Measurements from ENCODE around the gene GTF3C6.
"Not testable (repeated sequence)": the region's sequence is repeated elsewhere in the genome, so short reads cannot be mapped to it uniquely, and the experiment has no call there.

GTF3C6 gene, protein sequence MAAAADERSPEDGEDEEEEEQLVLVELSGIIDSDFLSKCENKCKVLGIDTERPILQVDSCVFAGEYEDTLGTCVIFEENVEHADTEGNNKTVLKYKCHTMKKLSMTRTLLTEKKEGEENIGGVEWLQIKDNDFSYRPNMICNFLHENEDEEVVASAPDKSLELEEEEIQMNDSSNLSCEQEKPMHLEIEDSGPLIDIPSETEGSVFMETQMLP

GRCh38 chr6:110958329-110959192, at the start of gene GTF3C6:
Gene GTF3C6, plus strand, starts transcription at chr6:110958706. Its CDS starts 64 bp downstream, at chr6:110958770.
- DNase-seq (ENCODE audit: low read depth), result peak; percentile 91

DNA sequence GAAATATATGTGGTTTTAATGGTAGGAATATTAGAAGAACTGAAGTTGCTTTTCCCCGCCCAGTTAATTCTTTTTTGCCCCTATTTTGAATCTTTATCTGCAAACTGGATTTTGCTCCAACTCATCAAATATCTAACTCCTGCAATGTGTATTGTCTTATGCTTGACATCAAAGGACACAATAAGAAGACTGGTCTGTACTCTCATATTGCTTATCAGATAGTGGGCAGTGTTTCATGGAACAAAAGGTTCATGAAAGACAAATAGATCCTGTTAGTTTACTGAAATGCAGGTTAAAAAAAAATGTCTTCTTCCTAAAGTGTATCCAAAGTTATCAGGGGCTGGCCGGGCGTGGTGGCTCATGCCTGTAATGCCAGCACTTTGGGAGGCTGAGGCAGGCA, 27.7 kb upstream of the GTF3C6 start:
- DNase-seq (ENCODE audit: low read depth), result no peak

GRCh38 chr6:110933912-110934311, 24.6 kb upstream of the GTF3C6 start:
- DNase-seq (ENCODE audit: low read depth), result no peak

DNA sequence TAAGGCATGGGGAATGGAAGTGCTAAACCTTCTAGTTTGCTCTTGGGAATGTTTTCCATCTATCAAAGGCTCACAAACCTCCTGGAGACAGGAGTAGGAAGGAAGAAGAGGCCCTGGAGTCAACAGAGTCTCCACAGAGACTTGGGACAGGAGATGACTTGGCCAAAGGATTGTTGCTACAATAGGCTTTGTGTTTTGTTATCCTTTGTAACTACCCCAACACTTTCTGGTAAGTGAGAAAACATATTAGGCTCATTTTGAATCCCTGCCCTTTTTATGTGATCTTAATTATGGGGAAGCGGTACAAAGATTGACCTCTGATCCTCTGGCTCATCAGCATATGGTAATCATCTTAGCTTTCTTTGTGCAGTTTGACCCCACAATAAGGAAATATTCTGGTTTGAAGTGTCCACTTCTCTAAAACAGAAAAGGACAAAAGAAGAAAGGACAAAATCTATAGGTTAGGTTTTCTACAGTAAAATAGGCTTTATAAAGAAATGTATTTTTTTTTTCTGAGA, 24.1 kb upstream of the GTF3C6 start:
- no peak for DNase-seq (ENCODE audit: low read depth)

DNA sequence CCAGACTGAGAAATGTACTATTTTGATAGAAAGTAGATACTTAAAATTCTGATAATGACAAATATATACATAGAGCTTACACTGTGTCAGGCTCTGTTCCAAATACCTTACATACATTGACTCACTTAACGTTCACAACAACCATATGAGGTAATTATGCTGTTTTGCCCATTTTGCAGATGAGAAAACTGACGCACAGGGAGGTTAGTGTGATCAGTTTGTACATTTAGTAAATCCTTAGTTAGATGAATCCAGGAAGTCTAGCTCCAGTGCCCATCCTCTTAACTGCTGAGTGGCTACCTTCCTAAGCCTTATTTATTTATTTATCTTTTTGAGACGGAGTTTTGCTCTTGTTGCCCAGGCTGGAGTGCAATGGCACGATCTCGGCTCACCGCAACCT, 23.3 kb upstream of the GTF3C6 start:
- DNase-seq (ENCODE audit: low read depth), result no peak

GRCh38 chr6:110938171-110938570, 20.3 kb upstream of the GTF3C6 start:
- DNase-seq (ENCODE audit: low read depth), result no peak

DNA sequence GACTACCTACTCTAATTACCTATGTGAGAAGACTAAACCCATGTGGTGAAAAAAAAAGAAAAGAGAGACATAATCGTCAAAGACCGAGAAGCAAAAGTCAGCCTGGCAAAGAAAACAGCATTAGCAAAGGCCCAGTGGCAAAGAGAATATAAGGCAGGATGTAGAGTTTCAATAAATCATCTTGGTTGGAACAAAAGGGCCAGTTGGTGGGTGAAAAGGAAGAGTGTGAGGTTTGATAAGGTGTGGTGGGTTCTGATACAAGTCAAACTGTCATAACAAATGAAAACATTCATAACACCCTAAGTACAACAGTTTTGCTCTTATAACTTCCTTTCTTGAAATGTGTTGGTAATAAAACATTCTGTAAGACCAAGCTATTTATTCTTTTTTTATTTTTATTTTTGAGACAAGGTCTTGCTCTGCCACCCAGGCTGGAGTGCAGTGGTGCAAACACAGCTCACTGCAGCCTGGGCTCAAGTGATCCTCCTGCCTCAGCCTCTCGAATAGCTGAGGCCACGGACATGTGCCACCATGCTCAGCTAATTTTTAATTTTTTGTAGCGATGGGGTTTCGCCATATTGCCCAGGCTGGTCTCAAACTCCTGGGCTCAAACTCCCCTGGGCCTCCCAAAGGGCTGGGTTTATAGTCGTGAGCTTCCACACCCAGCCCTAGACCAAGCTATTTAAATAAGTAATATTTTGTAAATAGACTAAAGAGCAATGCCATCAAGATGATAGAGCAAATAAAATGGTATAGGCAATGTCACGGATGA, 18.9 kb upstream of the GTF3C6 start:
- no peak for DNase-seq (ENCODE audit: low read depth)

DNA sequence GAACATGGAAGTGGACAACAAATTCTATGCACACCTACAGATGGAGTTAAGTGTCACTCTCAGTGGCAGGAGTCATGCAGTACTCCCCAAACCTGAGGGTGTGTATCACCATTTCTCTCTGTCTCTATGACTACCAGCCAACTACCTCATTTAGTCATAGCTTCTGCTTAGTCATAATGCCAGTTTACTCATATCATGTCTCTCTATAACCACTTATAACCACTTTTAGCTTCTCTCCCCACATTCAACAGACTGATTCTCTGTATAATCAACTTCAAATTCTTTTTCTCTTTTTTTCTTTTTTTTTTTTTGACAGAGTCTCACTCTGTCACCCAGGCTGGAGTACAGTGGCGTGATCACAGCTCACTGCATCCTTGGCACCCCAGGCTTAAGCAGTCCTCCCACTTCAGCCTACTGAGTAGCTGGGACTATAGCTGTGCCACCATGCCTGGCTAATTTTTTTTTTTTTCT, 13.8 kb upstream of the GTF3C6 start:
- DNase-seq (ENCODE audit: low read depth), result peak; percentile 21

DNA sequence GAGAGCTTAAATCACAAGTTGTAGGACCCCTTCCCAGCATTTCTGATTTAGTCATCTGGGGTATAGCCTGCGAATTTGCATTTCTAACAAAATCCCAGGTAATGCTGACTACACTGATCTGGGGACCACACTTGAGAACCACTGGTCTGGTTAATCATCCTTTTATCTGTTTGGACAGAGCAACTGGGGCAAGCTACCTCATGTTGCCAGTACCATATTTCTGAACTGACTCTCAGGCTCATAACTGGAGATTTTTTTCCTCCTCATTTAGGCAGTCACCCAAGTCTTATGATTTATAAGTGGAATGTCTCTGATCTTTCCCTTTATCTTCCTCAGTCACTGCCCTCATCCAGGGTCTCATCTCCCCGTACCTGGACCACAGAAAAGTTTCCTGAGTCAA, 12.0 kb upstream of the GTF3C6 start:
- DNase-seq (ENCODE audit: low read depth), result no peak

GRCh38 chr6:110949679-110950285, 8.7 kb upstream of the GTF3C6 start:
- no peak for DNase-seq (ENCODE audit: low read depth)

DNA sequence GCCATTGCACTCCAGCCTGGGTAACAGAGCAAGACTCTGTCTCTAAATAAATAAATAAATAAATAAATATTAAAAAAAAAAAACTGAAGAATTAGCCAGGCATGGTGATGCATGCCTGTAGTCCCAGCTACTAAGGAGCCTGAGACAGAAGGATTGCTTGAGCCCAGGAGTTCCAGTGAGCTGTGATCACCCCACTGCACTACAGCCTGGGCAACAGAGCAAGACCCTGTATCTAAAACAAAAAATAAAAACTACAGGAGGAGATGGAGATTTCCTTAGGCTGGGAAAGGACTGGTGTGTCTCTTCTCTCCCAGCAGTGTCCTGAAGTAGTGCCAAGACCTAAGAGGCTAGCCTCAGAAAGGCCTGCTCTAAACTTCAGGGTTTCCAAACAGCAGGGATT, 8.1 kb upstream of the GTF3C6 start:
- no peak for DNase-seq (ENCODE audit: low read depth)

- DNase-seq (ENCODE audit: low read depth), result no peak
These were observed 7.5 kb upstream of the GTF3C6 start for GRCh38 chr6:110951008-110951407.

- no peak for DNase-seq (ENCODE audit: low read depth)
These were observed 6.3 kb upstream of the GTF3C6 start for GRCh38 chr6:110951986-110952794.

DNA sequence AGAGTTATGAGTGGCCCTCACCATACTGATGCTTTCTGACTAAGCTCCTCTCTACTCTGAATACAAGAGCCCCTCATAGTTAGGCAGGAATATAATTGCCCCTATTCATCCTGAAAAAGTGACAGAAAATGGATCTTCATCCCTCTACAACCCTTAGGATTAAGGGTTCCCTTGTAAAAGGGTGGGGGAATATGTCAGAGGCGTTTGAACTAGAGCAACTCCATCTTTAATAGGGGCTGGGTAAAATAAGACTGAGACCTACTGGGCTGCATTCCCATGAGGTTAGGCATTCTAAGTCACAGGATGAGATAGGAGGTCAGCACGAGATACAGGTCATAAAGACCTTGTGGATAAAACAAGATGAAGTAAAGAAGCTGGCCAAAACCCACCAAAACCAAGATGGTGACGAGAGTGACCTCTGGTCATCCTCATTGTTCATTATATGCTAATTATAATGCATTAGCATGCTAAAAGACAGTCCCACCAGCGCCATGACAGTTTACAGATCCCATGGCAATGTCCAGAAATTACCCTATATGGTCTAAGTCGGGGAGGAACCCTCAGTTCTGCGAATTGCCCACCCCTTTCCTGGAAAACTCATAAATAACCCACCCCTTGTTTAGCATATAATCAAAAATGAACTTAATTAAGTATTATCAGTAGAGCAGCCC, 4.7 kb upstream of the GTF3C6 start:
- no peak for DNase-seq (ENCODE audit: low read depth)

GRCh38 chr6:110960014-110960390, 1.5 kb downstream of the GTF3C6 start:
- DNase-seq (ENCODE audit: low read depth), result no peak

DNA sequence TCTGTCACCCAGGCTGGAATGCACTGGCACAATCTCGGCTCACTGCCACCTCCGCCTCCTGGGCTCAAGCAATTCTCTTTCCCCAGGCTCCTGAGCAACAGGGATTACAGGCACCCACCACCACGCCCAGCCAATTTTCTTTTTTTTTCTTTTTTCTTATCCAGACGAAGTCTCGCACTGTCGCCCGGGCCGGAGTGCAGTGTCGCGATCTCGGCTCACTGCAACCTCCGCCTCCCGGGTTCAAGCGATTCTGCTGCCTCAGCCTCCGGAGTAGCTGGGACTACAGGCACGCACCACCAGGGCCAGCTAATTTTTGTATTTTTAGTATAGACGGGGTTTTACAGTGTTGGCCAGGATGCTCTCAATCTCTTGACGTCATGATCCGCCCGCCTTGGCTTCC, 4.1 kb downstream of the GTF3C6 start:
- DNase-seq (ENCODE audit: low read depth), result not testable (repeated sequence)

GRCh38 chr6:110965629-110966229, 7.2 kb downstream of the GTF3C6 start:
- DNase-seq (ENCODE audit: low read depth), result no peak

- not testable (repeated sequence) for DNase-seq (ENCODE audit: low read depth)
These were observed 10.2 kb downstream of the GTF3C6 start for GRCh38 chr6:110968661-110969060.

- DNase-seq (ENCODE audit: low read depth), result no peak
These were observed 13.0 kb downstream of the GTF3C6 start for GRCh38 chr6:110971468-110971867.

DNA sequence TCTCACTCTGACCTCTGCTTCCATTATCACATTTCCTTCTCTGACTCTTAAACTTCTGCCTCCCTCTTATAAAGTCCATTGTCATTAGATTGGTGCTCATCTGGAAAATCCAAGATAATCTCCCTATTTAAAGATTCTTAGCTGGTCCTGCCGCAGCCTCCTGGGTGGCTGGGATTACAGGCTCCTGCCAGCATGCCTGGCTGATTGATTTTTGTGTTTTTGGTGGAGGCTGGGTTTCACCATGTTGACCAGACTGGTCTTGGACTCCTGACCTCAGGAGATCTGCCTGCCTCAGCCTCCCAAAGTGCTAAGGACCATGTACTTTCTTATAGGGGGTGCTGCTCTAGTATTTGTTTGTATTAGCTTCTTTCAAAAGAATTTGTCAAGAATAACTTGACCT, 18.1 kb downstream of the GTF3C6 start:
- no peak for DNase-seq (ENCODE audit: low read depth)

Measured in activated T-cell treated with anti-CD3 and anti-CD28 coated beads for 48 hours (primary cell).